Neuronal stem cell (in vitro differentiated cells): ENCODE measurements around the gene MDM1.

Source experiments
- DNase-seq: peaks from one replicate; pipeline ENCODE4 v3.0.0-alpha.2; 2013; ENCODE audit warnings: low spot score
- H2AFZ ChIP-seq: one replicate; pipeline ENCODE4 v1.6.1; 2013; ENCODE audit warnings: mild to moderate bottlenecking, low read length, inconsistent platforms
- H2AK5ac ChIP-seq: 2 replicates; pipeline ENCODE4 v1.6.1; 2013; ENCODE audit warnings: low read depth, mild to moderate bottlenecking, inconsistent platforms, low read length, moderate library complexity, mixed read lengths
- H2BK120ac ChIP-seq: 2 replicates; pipeline ENCODE4 v1.6.1; 2013; ENCODE audit warnings: low read depth, mild to moderate bottlenecking, inconsistent platforms, low read length, moderate library complexity, mixed read lengths
- H2BK12ac ChIP-seq: one replicate; pipeline ENCODE4 v1.6.1; 2013; ENCODE audit warnings: low read length, inconsistent platforms
- H2BK15ac ChIP-seq: 2 replicates; pipeline ENCODE4 v1.6.1; 2013; ENCODE audit warnings: mild to moderate bottlenecking, low read length, inconsistent platforms, mixed read lengths
- H2BK5ac ChIP-seq: one replicate; pipeline ENCODE4 v1.6.1; 2013; ENCODE audit warnings: inconsistent platforms, mild to moderate bottlenecking, low read length, moderate library complexity
- H3K14ac ChIP-seq: one replicate; pipeline ENCODE4 v1.6.1; 2013; ENCODE audit warnings: low read length, inconsistent platforms
- H3K18ac ChIP-seq: 2 replicates; pipeline ENCODE4 v1.6.1; 2013; ENCODE audit warnings: low read length, inconsistent platforms
- H3K23ac ChIP-seq: 2 replicates; pipeline ENCODE4 v1.6.1; 2013; ENCODE audit warnings: low read depth, mild to moderate bottlenecking, mixed read lengths, low read length, inconsistent platforms; ENCODE audit not compliant: poor library complexity
- H3K27ac ChIP-seq: replicated peaks from 3 replicates; pipeline ENCODE4 v1.5.1; 2013; ENCODE audit warnings: low read length, inconsistent platforms
- H3K27me3 ChIP-seq, 3 experiments: 2 replicates each; pipeline ENCODE4 v1.6.1; 2013; ENCODE audit warnings: low read length in 3 of 3, mild to moderate bottlenecking in 2 of 3, inconsistent platforms in 1 of 3, low read depth in 1 of 3, mixed read lengths in 1 of 3, moderate library complexity in 1 of 3; ENCODE audit not compliant: control insufficient read depth in 3 of 3, insufficient read depth in 3 of 3
- H3K36me3 ChIP-seq, 2 donors: replicated peaks in 1 of 2; 2 replicates each; pipeline ENCODE4 v1.6.1; 2013; ENCODE audit warnings: low read length in 2 of 2; ENCODE audit not compliant: control insufficient read depth in 2 of 2, insufficient read depth in 2 of 2
- H3K4ac ChIP-seq: 2 replicates; pipeline ENCODE4 v1.6.1; 2013; ENCODE audit warnings: inconsistent platforms, mild to moderate bottlenecking, low read length, moderate library complexity
- H3K4me1 ChIP-seq, 2 donors: 1 replicate in 1 of 2; 2 replicates in 1 of 2; pipeline ENCODE4 v1.6.1; 2013; ENCODE audit warnings: low read length in 2 of 2, low read depth in 1 of 2; ENCODE audit not compliant: control insufficient read depth in 2 of 2, insufficient read depth in 1 of 2
- H3K4me2 ChIP-seq: one replicate; pipeline ENCODE4 v1.6.1; 2013; ENCODE audit warnings: mild to moderate bottlenecking, low read length, inconsistent platforms; ENCODE audit not compliant: insufficient read depth, poor library complexity, severe bottlenecking
- H3K4me3 ChIP-seq, 2 donors: 2 replicates each; pipeline ENCODE4 v1.5.1; 2013; ENCODE audit warnings: low read length in 2 of 2, mild to moderate bottlenecking in 2 of 2, inconsistent platforms in 1 of 2, moderate library complexity in 1 of 2
- H3K79me1 ChIP-seq: one replicate; pipeline ENCODE4 v1.6.1; 2013; ENCODE audit warnings: low read depth, mild to moderate bottlenecking, inconsistent platforms, low read length, moderate library complexity
- H3K9ac ChIP-seq: one replicate; pipeline ENCODE4 v1.6.1; 2013; ENCODE audit warnings: mild to moderate bottlenecking, low read depth, low read length, inconsistent platforms; ENCODE audit not compliant: poor library complexity
- H3K9me3 ChIP-seq, 2 donors: replicated peaks in 1 of 2; 2 replicates each; pipeline versions ENCODE3 to v1.6.1; 2013; ENCODE audit warnings: low read length in 2 of 2, mild to moderate bottlenecking in 2 of 2, inconsistent platforms in 1 of 2, low read depth in 1 of 2, mixed read lengths in 1 of 2, moderate library complexity in 1 of 2; ENCODE audit not compliant: control insufficient read depth in 2 of 2, insufficient read depth in 1 of 2
- H4K8ac ChIP-seq: one replicate; pipeline ENCODE4 v1.6.1; 2013; ENCODE audit warnings: low read depth, mild to moderate bottlenecking, inconsistent platforms, low read length, moderate library complexity
- H4K91ac ChIP-seq: one replicate; pipeline ENCODE4 v1.6.1; 2013; ENCODE audit warnings: low read length, low read depth, mild to moderate bottlenecking, inconsistent platforms; ENCODE audit not compliant: poor library complexity
- WGBS, 2 donors: extraction: QIAGEN DNeasy Blood & Tissue Kit; methylation state at CpG; one replicate each; pipeline ENCODE4 v1.1.7; 2013; ENCODE audit warnings: missing lambda C conversion rate in 2 of 2, mixed read lengths in 1 of 2; ENCODE audit not compliant: insufficient read length in 2 of 2, insufficient replicate concordance in 1 of 2; ENCODE audit errors: extremely low coverage in 2 of 2; 5-methylcytosine and 5-hydroxymethylcytosine counted together

The MDM1 gene

DNA sequence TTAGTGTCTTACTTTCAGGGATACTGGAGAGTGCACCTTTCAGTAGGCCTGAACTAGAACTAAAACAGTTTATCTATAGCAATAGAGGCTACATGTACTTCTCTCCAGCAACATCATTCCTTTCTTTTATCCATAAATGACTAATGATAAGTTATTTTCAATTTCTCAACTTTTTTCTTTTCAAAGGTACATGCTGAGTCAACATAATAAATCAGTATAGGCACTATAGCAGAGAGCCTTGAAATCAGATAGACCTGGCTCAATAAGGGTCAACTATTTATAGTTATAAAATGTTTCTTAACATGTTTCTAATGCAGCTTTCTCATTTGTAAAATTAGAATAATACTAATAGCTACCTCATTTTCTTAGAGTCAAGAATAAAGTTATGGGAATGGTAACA, 84.4 kb downstream of the MDM1 start:
- Histone ChIP-seq H2BK15ac (no peak overlapping the region), H3K4me1 (peaks cover 6 to 9% of the 10 kb centered on the region in 2 donors), H3K9me3 (peaks cover 0 to 6% of the 10 kb centered on the region in 2 donors), H2BK5ac (no peak overlapping the region), H3K4me3 (no peak overlapping the region), H3K27me3 (peaks cover 0 to 1% (median 0%) of the 10 kb centered on the region in 3 experiments), H3K36me3 (no peaks in the 10 kb centered on the region), H3K14ac (no peak overlapping the region), H4K8ac (no peak overlapping the region), H3K9ac (no peak overlapping the region), H3K79me1 (no peaks in the 10 kb centered on the region), H2AFZ (no peak overlapping the region), H3K18ac (no peak overlapping the region), H3K27ac (no peak overlapping the region), H2BK12ac (no peak overlapping the region), H4K91ac (no peak overlapping the region), H3K4ac (no peak overlapping the region), H2BK120ac (no peak overlapping the region), H3K4me2 (no peak overlapping the region), H3K23ac (no peak overlapping the region), H2AK5ac (no peak overlapping the region)
- no peak for DNase-seq

DNA sequence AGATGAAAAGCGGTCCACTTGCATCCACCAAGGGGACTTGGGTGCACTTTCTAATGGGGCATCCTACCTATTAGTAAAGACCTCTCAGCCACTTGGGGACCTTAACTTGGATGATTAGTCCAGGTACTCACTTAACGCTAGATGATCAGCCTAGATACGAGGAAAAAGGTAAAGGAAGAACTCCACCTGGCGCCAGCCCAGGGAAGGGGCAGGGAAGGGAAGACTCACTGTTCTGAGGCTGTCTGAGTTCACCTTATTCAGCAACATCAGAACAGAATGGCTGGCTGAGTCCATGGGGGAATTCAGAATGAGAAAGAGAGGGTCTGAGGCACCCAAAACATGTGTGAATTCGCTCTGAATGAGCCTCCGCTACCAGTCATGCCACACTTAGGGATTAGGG, 85.8 kb downstream of the MDM1 start:
- no peak overlapping the region for H3K27ac ChIP-seq
- H3K4me3 ChIP-seq: no peak overlapping the region
- WGBS, 2 donors: no CpG with 5 or more reads among the region's 6 CpGs

DNA sequence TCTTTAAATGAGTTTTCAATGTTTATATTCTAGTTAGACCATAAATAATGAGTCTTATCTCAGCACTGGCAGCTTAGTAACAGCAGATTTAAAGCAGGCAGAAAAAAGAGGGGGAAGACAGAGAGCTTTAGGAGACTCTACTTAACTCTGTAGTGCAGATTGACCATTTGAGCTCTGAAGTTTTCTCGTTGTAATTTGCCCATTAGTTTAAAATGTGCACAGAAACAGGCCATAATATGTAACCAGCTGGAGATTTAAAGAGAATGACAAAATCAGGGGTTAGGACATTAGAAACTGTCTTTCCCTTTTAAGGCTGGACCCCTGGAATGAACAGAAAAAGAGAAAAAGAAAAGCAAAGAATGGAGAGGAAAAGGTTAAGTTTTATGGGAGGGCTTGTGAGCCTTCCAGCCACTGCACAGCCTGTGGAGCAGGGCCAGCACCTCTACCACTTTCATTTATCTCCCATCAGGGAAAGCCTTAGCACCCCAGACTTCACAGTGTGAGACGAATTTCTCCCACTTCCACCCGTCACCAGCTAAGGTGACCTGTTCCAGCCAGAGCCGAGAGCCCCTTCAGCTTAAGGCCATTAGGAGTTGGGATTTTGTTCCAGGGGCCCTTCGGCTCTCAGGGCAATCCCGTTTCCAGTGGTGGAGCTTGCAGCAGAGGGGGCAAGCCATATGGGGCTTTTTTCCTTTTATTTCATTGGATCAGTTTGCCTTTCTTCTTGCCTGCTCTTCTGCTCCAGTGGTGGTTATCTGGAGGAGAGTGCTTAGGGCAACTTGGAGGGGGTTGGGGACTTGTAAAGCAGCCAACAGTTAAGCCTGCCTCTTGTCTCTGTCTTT, 86.8 kb downstream of the MDM1 start:
- H3K9me3 ChIP-seq: peaks cover 0 to 4% of the 10 kb centered on the region in 2 donors
- H2BK12ac ChIP-seq: no peak overlapping the region
- no peak overlapping the region for H3K9ac ChIP-seq
- H3K23ac ChIP-seq: no peak overlapping the region
- H3K4me2 ChIP-seq: peak overlapping the region; percentile 23
- H4K8ac ChIP-seq: no peak overlapping the region
- H3K14ac ChIP-seq: no peak overlapping the region
- no peak for DNase-seq
- peak overlapping the region; percentile 29 for H3K27ac ChIP-seq
- H3K27me3 ChIP-seq: no peaks in the 10 kb centered on the region
- H3K36me3 ChIP-seq: no peaks in the 10 kb centered on the region
- no peak overlapping the region for H4K91ac ChIP-seq
- no peak overlapping the region for H2BK15ac ChIP-seq
- no peak overlapping the region for H3K18ac ChIP-seq
- H2AFZ ChIP-seq: peak overlapping the region; percentile 53
- H3K79me1 ChIP-seq: no peaks in the 10 kb centered on the region
- H2AK5ac ChIP-seq: no peak overlapping the region
- no CpG with 5 or more reads among the region's 6 CpGs for WGBS, 2 donors
- no peak overlapping the region for H3K4ac ChIP-seq
- H2BK120ac ChIP-seq: no peak overlapping the region
- H3K4me1 ChIP-seq: peaks cover 4 to 8% of the 10 kb centered on the region in 2 donors
- no peak overlapping the region for H2BK5ac ChIP-seq
- H3K4me3 ChIP-seq: no peak overlapping the region

More for the DNA sequence above, 85.8 kb downstream of the MDM1 start:
- peaks cover 6 to 9% of the 10 kb centered on the region in 2 donors for H3K4me1 ChIP-seq
- H3K79me1 ChIP-seq: no peaks in the 10 kb centered on the region
- H4K91ac ChIP-seq: no peak overlapping the region
- H3K27me3 ChIP-seq: no peaks in the 10 kb centered on the region
- H3K9ac ChIP-seq: no peak overlapping the region
- no peak overlapping the region for H3K18ac ChIP-seq
- no peak overlapping the region for H3K23ac ChIP-seq
- H2AFZ ChIP-seq: no peak overlapping the region
- no peak for DNase-seq
- H3K4me2 ChIP-seq: no peak overlapping the region
- no peak overlapping the region for H2BK12ac ChIP-seq
- H2BK15ac ChIP-seq: no peak overlapping the region
- no peaks in the 10 kb centered on the region for H3K36me3 ChIP-seq
- no peak overlapping the region for H3K14ac ChIP-seq
- H3K4ac ChIP-seq: no peak overlapping the region
- H2BK120ac ChIP-seq: no peak overlapping the region
- H2AK5ac ChIP-seq: no peak overlapping the region
- no peak overlapping the region for H2BK5ac ChIP-seq
- H4K8ac ChIP-seq: no peak overlapping the region
- peaks cover 0 to 4% of the 10 kb centered on the region in 2 donors for H3K9me3 ChIP-seq
